HG02763 (cell line): ENCODE measurements around the gene AKAP8L.
"Not testable (repeated sequence)": the region's sequence is repeated elsewhere in the genome, so short reads cannot be mapped to it uniquely, and the experiment has no call there.

ENCODE experiments used
- ATAC-seq: cut with Tn5 transposase; IDR thresholded peaks from one replicate; pipeline ENCODE4 v1.9.1; 2021; ENCODE audit warnings: mild to moderate bottlenecking, moderate library complexity; ENCODE audit not compliant: unreplicated experiment

Gene AKAP8L

GRCh38 chr19:15363791-15364190 lies 55.0 kb downstream of the AKAP8L start:
- ATAC-seq: not testable (repeated sequence)

GRCh38 chr19:15363048-15363447 lies 55.7 kb downstream of the AKAP8L start:
- not testable (repeated sequence) for ATAC-seq

- not testable (repeated sequence) for ATAC-seq
Measured at GRCh38 chr19:15360015-15360414, 58.8 kb downstream of the AKAP8L start.

- no peak for ATAC-seq
Measured at GRCh38 chr19:15358918-15359317, 59.9 kb downstream of the AKAP8L start.

GRCh38 chr19:15357906-15358305 lies 60.9 kb downstream of the AKAP8L start:
- no peak for ATAC-seq

- ATAC-seq: no peak
Measured at GRCh38 chr19:15354566-15355296, 64.1 kb downstream of the AKAP8L start.

GRCh38 chr19:15353908-15354307 lies 64.9 kb downstream of the AKAP8L start:
- ATAC-seq: no peak

GRCh38 chr19:15352535-15352934 lies 66.3 kb downstream of the AKAP8L start:
- not testable (repeated sequence) for ATAC-seq

- not testable (repeated sequence) for ATAC-seq
Measured at GRCh38 chr19:15341328-15341727, 77.5 kb downstream of the AKAP8L start.

GRCh38 chr19:15340086-15340485 lies 78.7 kb downstream of the AKAP8L start:
- no peak for ATAC-seq

- ATAC-seq: no peak
Measured at GRCh38 chr19:15337202-15337601, 81.6 kb downstream of the AKAP8L start.

GRCh38 chr19:15335992-15336391 lies 82.8 kb downstream of the AKAP8L start:
- ATAC-seq: not testable (repeated sequence)

GRCh38 chr19:15332311-15332996 lies 86.3 kb downstream of the AKAP8L start, which contains the start of gene BRD4:
BRD4 (minus strand) TSS chr19:15332539; CDS start chr19:15273099, 59,440 bp downstream.
- ATAC-seq: peak; percentile 57

GRCh38 chr19:15331419-15332310 lies 87.1 kb downstream of the AKAP8L start:
- ATAC-seq: peak; percentile 36

GRCh38 chr19:15330801-15331418 lies 87.9 kb downstream of the AKAP8L start:
- no peak for ATAC-seq
